Fibroblast of lung (primary cell): ENCODE measurements around the gene EFNA2. TPM values are rescaled to one million over a fixed set of nuclear protein-coding genes. Genes with fewer than 3 reads are reported as not detected.
A peak's percentile ranks its signal among the peaks of the same experiment; 100 is the strongest.

ENCODE experiments used
- DNase-seq, 2 donors: peaks; one replicate each; pipeline versions ENCODE4 v3.0.0 to v3.0.0-alpha.2; 2010; ENCODE audit warnings: low read depth in 2 of 2
- H2AFZ ChIP-seq: 2 replicates; pipeline ENCODE4 v1.5.1; 2012; ENCODE audit warnings: low read length, control low read depth, inconsistent platforms
- H3K27ac ChIP-seq: 2 replicates; pipeline ENCODE4 v1.5.1; 2011; ENCODE audit warnings: low read length, control low read depth; ENCODE audit not compliant: insufficient read depth
- H3K27me3 ChIP-seq: 2 replicates; pipeline ENCODE4 v1.5.1; 2011; ENCODE audit warnings: mild to moderate bottlenecking, low read length; ENCODE audit not compliant: control insufficient read depth, insufficient read depth
- H3K36me3 ChIP-seq: 2 replicates; pipeline ENCODE4 v1.5.1; 2011; ENCODE audit warnings: low read length; ENCODE audit not compliant: control insufficient read depth, insufficient read depth
- H3K4me1 ChIP-seq: 2 replicates; pipeline ENCODE4 v1.5.1; 2011; ENCODE audit warnings: low read length; ENCODE audit not compliant: control insufficient read depth, insufficient read depth; ENCODE audit errors: extremely low read depth
- H3K4me2 ChIP-seq: 2 replicates; pipeline ENCODE4 v1.5.1; 2011; ENCODE audit warnings: low read length, control low read depth; ENCODE audit not compliant: insufficient read depth; ENCODE audit errors: extremely low read depth
- H3K4me3 ChIP-seq, 4 experiments: fragments of 200-600 bp in 1 of 4; sonication (generic) in 1 of 4; replicated peaks in 1 of 4; 2 replicates each; pipeline ENCODE4 v1.5.1; 2011 to 2016; ENCODE audit warnings: low read length in 4 of 4, low read depth in 3 of 4, mild to moderate bottlenecking in 3 of 4, control low read depth in 2 of 4, inconsistent platforms in 1 of 4, mixed read lengths in 1 of 4; ENCODE audit not compliant: insufficient read depth in 1 of 4; ENCODE audit errors: control extremely low read depth in 1 of 4
- H3K79me2 ChIP-seq: 2 replicates; pipeline ENCODE4 v1.5.1; 2012; ENCODE audit warnings: mild to moderate bottlenecking, low read length, inconsistent platforms; ENCODE audit not compliant: control insufficient read depth, insufficient read depth
- H3K9ac ChIP-seq: 2 replicates; pipeline ENCODE4 v1.5.1; 2011; ENCODE audit warnings: mild to moderate bottlenecking, low read length, control low read depth; ENCODE audit not compliant: insufficient read depth
- H3K9me3 ChIP-seq: 2 replicates; pipeline ENCODE4 v1.5.1; 2012; ENCODE audit warnings: low read depth, low read length; ENCODE audit not compliant: control insufficient read depth, insufficient read depth
- H4K20me1 ChIP-seq: 2 replicates; pipeline ENCODE4 v1.5.1; 2011; ENCODE audit warnings: low read length; ENCODE audit not compliant: control insufficient read depth, insufficient read depth; ENCODE audit errors: extremely low read depth
- CTCF ChIP-seq, 2 donors: IDR thresholded peaks in 1 of 2; conservative IDR thresholded peaks in 1 of 2; 1 replicate in 1 of 2; 2 replicates in 1 of 2; pipeline ENCODE4 v1.5.1; 2011 to 2012; ENCODE audit warnings: low read length in 2 of 2, control low read depth in 1 of 2, inconsistent platforms in 1 of 2, low read depth in 1 of 2, mild to moderate bottlenecking in 1 of 2
- EZH2 ChIP-seq: IDR thresholded peaks from 2 replicates; pipeline ENCODE4 v1.5.1; 2012; ENCODE audit warnings: low read length, control low read depth, mild to moderate bottlenecking; ENCODE audit errors: missing control alignments
- polyA plus RNA-seq, 2 donors: library from polyadenylated mRNA; depleted of rRNA in 1 of 2; stranded (reverse) in 1 of 2; unstranded in 1 of 2; fragments of >200 nt; gene quantifications; 2 replicates each; pipeline ENCODE4 v1.2.1, GENCODE V29; 2011 to 2012; ENCODE audit warnings: missing spikeins in 1 of 2
- total RNA-seq: library from RNA; depleted of rRNA; stranded (reverse); fragments of >200 nt; gene quantifications from 2 replicates; pipeline ENCODE4 v1.2.1, GENCODE V29; 2014

EFNA2 gene
- total and polyA plus RNA-seq, 2 donors (not counting 1 experiment from before 2014, with no cell fraction given): 0.17 TPM; not detected in 1

GRCh38 chr19:1252221-1252820 is 33.4 kb upstream of the EFNA2 start:
- peak overlapping the region; percentile 64 to 95 (median 86) for H3K4me3 ChIP-seq
- H3K36me3 ChIP-seq: peaks cover 43% of the 10 kb centered on the region
- H3K27ac ChIP-seq: peak overlapping the region; percentile 97
- peaks cover 29% of the 10 kb centered on the region for H3K4me1 ChIP-seq
- no peak overlapping the region for H2AFZ ChIP-seq
- no peak for TF ChIP-seq EZH2
- TF ChIP-seq CTCF (conservative IDR thresholded peaks at IDR 0.05 in 1 of 2, IDR thresholded peaks at IDR 0.05 in 1 of 2; ENCODE audit: low read depth in 1 of 2, low read length in 2 of 2): no peak
- peak overlapping the region; percentile 88 for H3K9ac ChIP-seq
- H3K4me2 ChIP-seq: peak overlapping the region; percentile 59
- peaks cover 71% of the 10 kb centered on the region for H3K79me2 ChIP-seq
- DNase-seq: peak; percentile 96 to 98
- no peaks in the 10 kb centered on the region for H4K20me1 ChIP-seq
- H3K9me3 ChIP-seq: no peaks in the 10 kb centered on the region
- H3K27me3 ChIP-seq: no peaks in the 10 kb centered on the region

- Histone ChIP-seq H3K36me3 (peaks cover 46% of the 10 kb centered on the region), H3K9ac (peak overlapping the region; percentile 88), H3K27me3 (no peaks in the 10 kb centered on the region), H2AFZ (no peak overlapping the region), H4K20me1 (no peaks in the 10 kb centered on the region), H3K27ac (peak overlapping the region; percentile 97), H3K4me1 (peaks cover 25% of the 10 kb centered on the region), H3K4me2 (peak overlapping the region; percentile 82), H3K9me3 (no peaks in the 10 kb centered on the region), H3K79me2 (peaks cover 71% of the 10 kb centered on the region), H3K4me3 (peak overlapping the region; percentile 64 to 95 (median 86))
- DNase-seq: peak; percentile 98 to 99
- TF ChIP-seq CTCF (conservative IDR thresholded peaks at IDR 0.05 in 1 of 2, IDR thresholded peaks at IDR 0.05 in 1 of 2; ENCODE audit: low read depth in 1 of 2, low read length in 2 of 2) (peak in 1 of 2 donors; percentile 10), EZH2 (no peak)
Observed at GRCh38 chr19:1252821-1253513, 32.7 kb upstream of the EFNA2 start.

GRCh38 chr19:1253514-1254080 is 32.1 kb upstream of the EFNA2 start:
- peak in 1 of 2 donors; percentile 86 for DNase-seq
- H4K20me1 ChIP-seq: no peaks in the 10 kb centered on the region

More at GRCh38 chr19:1253514-1254080, 32.1 kb upstream of the EFNA2 start:
- peaks cover 51% of the 10 kb centered on the region for H3K36me3 ChIP-seq
- no peak overlapping the region for H2AFZ ChIP-seq
- H3K9ac ChIP-seq: peak overlapping the region; percentile 88
- H3K4me2 ChIP-seq: peak overlapping the region; percentile 82
- no peak for TF ChIP-seq CTCF (conservative IDR thresholded peaks at IDR 0.05 in 1 of 2, IDR thresholded peaks at IDR 0.05 in 1 of 2; ENCODE audit: low read depth in 1 of 2, low read length in 2 of 2)
- no peak for TF ChIP-seq EZH2
- no peaks in the 10 kb centered on the region for H3K27me3 ChIP-seq
- H3K27ac ChIP-seq: peak overlapping the region; percentile 97
- H3K4me1 ChIP-seq: peaks cover 29% of the 10 kb centered on the region
- H3K79me2 ChIP-seq: peaks cover 73% of the 10 kb centered on the region
- H3K9me3 ChIP-seq: no peaks in the 10 kb centered on the region
- peak overlapping the region; percentile 31 to 95 (median 54) for H3K4me3 ChIP-seq
